Common myeloid progenitor, CD34-positive (primary cell): Measurements from ENCODE around the gene BMF.

Experiments
- CTCF ChIA-PET: fragments of 350-600 bp; sonication (Branson Sonifier 250); formaldehyde crosslinking; loops from one replicate; lab custom pipeline; 2021; ENCODE audit warnings: antibody characterized with exemption; lab: Charles Lee
- POLR2A ChIA-PET: fragments of 350-600 bp; sonication (Branson Sonifier 250); formaldehyde crosslinking; loops from one replicate; lab custom pipeline; 2021; ENCODE audit warnings: antibody characterized with exemption; lab: Charles Lee
- DNase-seq, 3 donors: peaks; one replicate each; pipeline versions ENCODE4 v3.0.0 to v3.0.0-alpha.2; 2013
- H3K27ac ChIP-seq, 2 experiments: 1 replicate in 1 of 2; 2 replicates in 1 of 2; pipeline ENCODE4 v1.7.0; 2013; ENCODE audit warnings: inconsistent platforms in 2 of 2, low read length in 2 of 2, mild to moderate bottlenecking in 2 of 2, low read depth in 1 of 2, moderate library complexity in 1 of 2; ENCODE audit not compliant: severe bottlenecking in 2 of 2, insufficient read depth in 1 of 2, poor library complexity in 1 of 2
- H3K27me3 ChIP-seq, 5 experiments: replicated peaks in 2 of 5; 1 replicate in 3 of 5; 2 replicates in 2 of 5; pipeline versions ENCODE4 v1.6.1 to v1.7.0; 2013; ENCODE audit warnings: low read length in 4 of 5, mild to moderate bottlenecking in 2 of 5, moderate library complexity in 2 of 5, inconsistent platforms in 1 of 5; ENCODE audit not compliant: insufficient read depth in 5 of 5, control insufficient read depth in 4 of 5
- H3K36me3 ChIP-seq, 4 experiments: 1 replicate in 2 of 4; 2 replicates in 2 of 4; pipeline versions ENCODE4 v1.6.1 to v1.7.0; 2013; ENCODE audit warnings: low read length in 3 of 4, control low read depth in 1 of 4, mild to moderate bottlenecking in 1 of 4; ENCODE audit not compliant: control insufficient read depth in 4 of 4, insufficient read depth in 4 of 4
- H3K4me1 ChIP-seq, 4 experiments: 1 replicate in 3 of 4; 2 replicates in 1 of 4; pipeline versions ENCODE4 v1.6.1 to v1.7.1; 2013; ENCODE audit warnings: low read length in 3 of 4, mild to moderate bottlenecking in 3 of 4, control low read depth in 1 of 4, inconsistent platforms in 1 of 4, moderate library complexity in 1 of 4; ENCODE audit not compliant: control insufficient read depth in 4 of 4, insufficient read depth in 4 of 4; ENCODE audit errors: control extremely low read depth in 1 of 4
- H3K4me3 ChIP-seq, 7 experiments: 1 replicate in 4 of 7; 2 replicates in 3 of 7; pipeline versions ENCODE4 v1.5.1 to v1.7.0; 2013; ENCODE audit warnings: mild to moderate bottlenecking in 7 of 7, low read length in 6 of 7, moderate library complexity in 6 of 7, inconsistent platforms in 2 of 7, low read depth in 2 of 7, control low read depth in 1 of 7; ENCODE audit not compliant: insufficient read depth in 4 of 7, control insufficient read depth in 1 of 7; ENCODE audit errors: extremely low read depth in 1 of 7
- H3K9me3 ChIP-seq, 5 experiments: 1 replicate in 4 of 5; 2 replicates in 1 of 5; pipeline versions ENCODE4 v1.6.1 to v1.7.1; 2013; ENCODE audit warnings: low read length in 4 of 5, mild to moderate bottlenecking in 2 of 5, inconsistent platforms in 1 of 5, low read depth in 1 of 5, moderate library complexity in 1 of 5; ENCODE audit not compliant: control insufficient read depth in 4 of 5, insufficient read depth in 2 of 5; ENCODE audit errors: control extremely low read depth in 1 of 5
- WGBS: methylation state at CpG from one replicate; pipeline ENCODE4 v1.1.5; 2013; ENCODE audit not compliant: insufficient coverage; 5-methylcytosine and 5-hydroxymethylcytosine counted together

Gene BMF

DNA sequence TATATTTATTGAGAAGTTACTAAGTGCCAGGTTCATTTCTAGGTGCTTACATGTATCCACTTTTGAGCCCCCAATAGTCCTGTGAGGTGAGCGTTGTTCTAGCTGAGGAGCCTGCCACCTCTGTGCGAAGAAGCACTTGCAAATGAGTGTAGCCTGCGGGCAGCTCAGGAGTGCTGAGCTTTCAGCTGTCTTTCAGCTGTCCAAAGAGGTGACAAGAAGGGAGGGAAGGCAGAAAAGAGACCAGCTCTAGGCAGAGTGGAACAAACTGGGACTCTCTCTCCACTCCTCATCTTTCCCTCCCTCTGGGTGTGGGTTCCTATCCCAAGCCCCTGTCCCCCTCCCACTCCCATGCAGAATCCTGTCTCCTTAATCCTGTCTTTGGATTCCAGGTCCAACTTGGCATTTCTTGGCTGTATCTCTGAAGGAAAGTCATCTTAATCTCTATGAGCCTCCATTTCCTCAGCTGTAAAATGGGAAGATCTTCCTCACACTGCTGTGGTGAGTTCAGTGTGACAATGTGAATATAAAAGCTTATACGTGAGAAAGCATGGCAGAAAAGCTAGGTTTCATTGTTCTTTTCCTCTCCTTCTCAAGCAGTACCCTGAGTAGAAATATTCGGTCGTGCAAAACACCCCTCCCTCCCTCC is 63.0 kb downstream of the BMF start:
- CTCF ChIA-PET, result interaction anchor here (0.6 to 8.4 kb wide), 28 partner anchors 8 to 292 kb away, joined by 3 to 224 read pairs (median 4); partner anchors contain the start of genes BMF and BUB1B
- H3K4me1 ChIP-seq, result peaks cover 13 to 63% (median 52%) of the 10 kb centered on the region in 4 experiments
- POLR2A ChIA-PET, result interaction anchor here (0.6 kb wide), 1 partner anchor 62 kb away, joined by 4 read pairs; no protein-coding TSS in a partner anchor

GRCh38 chr15:40044717-40045571 is 63.7 kb downstream of the BMF start:
- Histone ChIP-seq H3K9me3 (no peaks in the 10 kb centered on the region), H3K4me1 (peaks cover 13 to 62% (median 55%) of the 10 kb centered on the region in 4 experiments), H3K36me3 (no peaks in the 10 kb centered on the region), H3K27me3 (no peaks in the 10 kb centered on the region), H3K4me3 (peak overlapping the region in 4 of 7 experiments; percentile 37 to 65 (median 46)), H3K27ac (peak overlapping the region in 1 of 2 experiments; percentile 59)
- 5% methylated on average over 16 of the region's 22 CpGs for WGBS
- CTCF ChIA-PET, result interaction anchor here (0.6 to 8.4 kb wide), 33 partner anchors 9 to 293 kb away, joined by 3 to 224 read pairs (median 3); partner anchors contain the start of genes BMF and BUB1B
- DNase-seq, result peak; percentile 84 to 88 (median 84)
- POLR2A ChIA-PET, result interaction anchor here (0.6 kb wide), 1 partner anchor 63 kb away, joined by 4 read pairs; no protein-coding TSS in a partner anchor

More for the DNA sequence above, 63.0 kb downstream of the BMF start:
- Histone ChIP-seq H3K4me3 (peak overlapping the region in 2 of 7 experiments; percentile 48 to 65), H3K9me3 (no peaks in the 10 kb centered on the region), H3K27ac (peak overlapping the region in 1 of 2 experiments; percentile 59), H3K27me3 (no peaks in the 10 kb centered on the region), H3K36me3 (no peaks in the 10 kb centered on the region)
- DNase-seq, result no peak
- WGBS, result 96% methylated on average over 5 of the region's 6 CpGs

GRCh38 chr15:40043927-40044716 is 64.6 kb downstream of the BMF start:
- peaks cover 8 to 60% (median 52%) of the 10 kb centered on the region in 4 experiments for H3K4me1 ChIP-seq
- DNase-seq, result no peak
- 95% methylated on average over 7 of the region's 10 CpGs for WGBS
- H3K27me3 ChIP-seq, result no peaks in the 10 kb centered on the region
- H3K27ac ChIP-seq, result no peak overlapping the region
- H3K4me3 ChIP-seq, result peak overlapping the region in 2 of 7 experiments; percentile 43 to 65
- H3K9me3 ChIP-seq, result no peaks in the 10 kb centered on the region
- no peaks in the 10 kb centered on the region for H3K36me3 ChIP-seq
- CTCF ChIA-PET, result interaction anchor here (0.8 to 8.4 kb wide), 12 partner anchors 11 to 265 kb away, joined by 3 to 224 read pairs (median 4); partner anchors contain the start of gene BMF
- POLR2A ChIA-PET, result no interaction called here

- 98% methylated on average over 5 of the region's 5 CpGs for WGBS
- Histone ChIP-seq H3K27me3 (no peaks in the 10 kb centered on the region), H3K4me3 (no peak overlapping the region), H3K27ac (no peak overlapping the region), H3K9me3 (no peaks in the 10 kb centered on the region), H3K4me1 (peaks cover 9 to 53% (median 44%) of the 10 kb centered on the region in 4 experiments), H3K36me3 (peaks cover 0 to 2% (median 0%) of the 10 kb centered on the region in 4 experiments)
- ChIA-PET CTCF (interaction anchor here (1.0 to 8.4 kb wide), 9 partner anchors 13 to 266 kb away, joined by 3 to 224 read pairs (median 5); partner anchors contain the start of gene BMF), POLR2A (interaction anchor here (0.5 kb wide), 1 partner anchor 262 kb away, joined by 6 read pairs; no protein-coding TSS in a partner anchor)
- DNase-seq, result no peak
These were observed 65.8 kb downstream of the BMF start for GRCh38 chr15:40042791-40043320.

DNA sequence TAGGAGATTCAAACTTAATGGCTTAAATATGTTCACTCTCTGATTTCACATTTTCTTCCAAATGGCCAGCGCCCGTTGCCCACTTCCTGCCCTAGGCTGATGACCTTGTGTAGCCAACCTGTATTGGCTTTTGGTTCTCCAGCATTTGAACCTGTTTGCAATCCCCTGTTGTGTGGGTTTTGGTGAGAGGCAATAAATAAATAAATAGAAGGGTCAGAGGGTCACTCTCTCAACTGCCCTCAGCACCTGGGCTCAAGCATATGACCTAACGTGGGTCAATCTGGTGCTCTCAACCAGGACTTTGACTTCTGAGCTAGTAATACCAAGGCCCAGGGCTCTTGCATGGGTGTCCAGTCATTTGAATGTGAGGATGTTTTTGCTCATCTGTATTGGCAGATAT is 67.9 kb downstream of the BMF start:
- Histone ChIP-seq H3K9me3 (no peaks in the 10 kb centered on the region), H3K4me1 (peaks cover 7 to 38% (median 32%) of the 10 kb centered on the region in 4 experiments), H3K27me3 (no peaks in the 10 kb centered on the region), H3K27ac (no peak overlapping the region), H3K36me3 (peaks cover 2 to 13% (median 8%) of the 10 kb centered on the region in 4 experiments), H3K4me3 (no peak overlapping the region)
- WGBS, result 95% methylated on average over 3 of the region's 3 CpGs
- POLR2A ChIA-PET, result interaction anchor here (0.7 kb wide), 1 partner anchor 62 kb away, joined by 3 read pairs; no protein-coding TSS in a partner anchor
- CTCF ChIA-PET, result interaction anchor here (1.0 to 3.8 kb wide), 10 partner anchors 8 to 297 kb away, joined by 3 to 22 read pairs (median 4); partner anchors contain the start of gene BMF
- no peak for DNase-seq

DNA sequence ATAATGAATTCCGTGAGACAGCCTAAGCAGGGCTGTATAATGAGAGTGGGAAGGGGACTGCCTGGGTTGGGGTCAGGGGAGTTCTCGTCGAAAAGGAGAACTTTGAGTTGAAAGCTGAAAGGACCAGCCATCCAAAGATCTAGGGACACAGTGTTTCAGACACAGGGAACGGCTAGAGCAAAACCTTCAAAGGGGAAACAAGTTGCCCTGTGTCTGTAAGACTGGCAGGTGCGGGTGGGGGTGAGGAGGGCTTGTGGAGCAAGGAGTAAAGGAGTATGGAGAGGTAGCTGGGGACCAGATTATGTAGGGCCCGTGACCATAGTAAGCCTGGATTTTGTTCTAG is 68.4 kb downstream of the BMF start:
- Histone ChIP-seq H3K4me3 (peak overlapping the region in 2 of 7 experiments; percentile 53 to 56), H3K27ac (no peak overlapping the region), H3K4me1 (peaks cover 7 to 33% (median 28%) of the 10 kb centered on the region in 4 experiments), H3K27me3 (no peaks in the 10 kb centered on the region), H3K36me3 (peaks cover 2 to 18% (median 12%) of the 10 kb centered on the region in 4 experiments), H3K9me3 (no peaks in the 10 kb centered on the region)
- WGBS, result 70% methylated on average over 6 of the region's 6 CpGs
- POLR2A ChIA-PET, result interaction anchor here (0.7 kb wide), 1 partner anchor 62 kb away, joined by 3 read pairs; no protein-coding TSS in a partner anchor
- DNase-seq, result peak in 1 of 3 donors; percentile 13
- CTCF ChIA-PET, result interaction anchor here (1.0 to 3.8 kb wide), 5 partner anchors 9 to 234 kb away, joined by 3 to 22 read pairs (median 10); no protein-coding TSS in a partner anchor
